HG03469 (cell line): ENCODE data around the gene RHEX.
"Not testable (repeated sequence)": the region's sequence is repeated elsewhere in the genome, so short reads cannot be mapped to it uniquely, and the experiment has no call there.

Source experiments
- ATAC-seq: cut with Tn5 transposase; IDR thresholded peaks from one replicate; pipeline ENCODE4 v1.9.1; 2021; ENCODE audit warnings: mild to moderate bottlenecking, moderate library complexity, moderate number of reproducible peaks; ENCODE audit not compliant: unreplicated experiment

Gene RHEX

GRCh38 chr1:206029484-206029883 lies 23.5 kb upstream of the RHEX start:
- ATAC-seq: no peak

- no peak for ATAC-seq
Measured at GRCh38 chr1:206030191-206030590, 22.8 kb upstream of the RHEX start.

GRCh38 chr1:206030714-206031113 lies 22.3 kb upstream of the RHEX start:
- peak; percentile 62 for ATAC-seq

GRCh38 chr1:206032380-206033140 lies 20.4 kb upstream of the RHEX start:
- ATAC-seq: no peak

GRCh38 chr1:206035027-206035426 lies 17.9 kb upstream of the RHEX start:
- ATAC-seq: no peak

- no peak for ATAC-seq
Measured at GRCh38 chr1:206036663-206037455, 16.1 kb upstream of the RHEX start.

- no peak for ATAC-seq
Measured at GRCh38 chr1:206037581-206037980, 15.4 kb upstream of the RHEX start.

- ATAC-seq: no peak
Measured at GRCh38 chr1:206039046-206039973, 13.7 kb upstream of the RHEX start.

- no peak for ATAC-seq
Measured at GRCh38 chr1:206040328-206040727, 12.6 kb upstream of the RHEX start.

- ATAC-seq: no peak
Measured at GRCh38 chr1:206041640-206042039, 11.3 kb upstream of the RHEX start.

GRCh38 chr1:206047271-206047670 lies 5.7 kb upstream of the RHEX start:
- no peak for ATAC-seq

- ATAC-seq: no peak
Measured at GRCh38 chr1:206048582-206048981, 4.4 kb upstream of the RHEX start.

GRCh38 chr1:206049293-206049692 lies 3.7 kb upstream of the RHEX start:
- ATAC-seq: peak; percentile 43

GRCh38 chr1:206049919-206050600 lies 2.9 kb upstream of the RHEX start:
- ATAC-seq: no peak

- ATAC-seq: peak; percentile 55
Measured at GRCh38 chr1:206050655-206051235, 2.2 kb upstream of the RHEX start.

GRCh38 chr1:206052231-206052865 lies 625 bp upstream of the RHEX start:
- not testable (repeated sequence) for ATAC-seq

- not testable (repeated sequence) for ATAC-seq
Measured at GRCh38 chr1:206053616-206054015, 643 bp downstream of the RHEX start.

- not testable (repeated sequence) for ATAC-seq
Measured at GRCh38 chr1:206055069-206055625, 2.2 kb downstream of the RHEX start.

GRCh38 chr1:206055639-206056323 lies 2.8 kb downstream of the RHEX start:
- ATAC-seq: not testable (repeated sequence)
